ENCODE measurements around the gene C19orf18. TPM values are rescaled to one million over a fixed set of nuclear protein-coding genes. Genes with fewer than 3 reads are reported as not detected.

Gene C19orf18
- polyA plus RNA-seq, 12 donors, result 0.48 to 3.7 (median 1.3) TPM; not detected in 2

DNA sequence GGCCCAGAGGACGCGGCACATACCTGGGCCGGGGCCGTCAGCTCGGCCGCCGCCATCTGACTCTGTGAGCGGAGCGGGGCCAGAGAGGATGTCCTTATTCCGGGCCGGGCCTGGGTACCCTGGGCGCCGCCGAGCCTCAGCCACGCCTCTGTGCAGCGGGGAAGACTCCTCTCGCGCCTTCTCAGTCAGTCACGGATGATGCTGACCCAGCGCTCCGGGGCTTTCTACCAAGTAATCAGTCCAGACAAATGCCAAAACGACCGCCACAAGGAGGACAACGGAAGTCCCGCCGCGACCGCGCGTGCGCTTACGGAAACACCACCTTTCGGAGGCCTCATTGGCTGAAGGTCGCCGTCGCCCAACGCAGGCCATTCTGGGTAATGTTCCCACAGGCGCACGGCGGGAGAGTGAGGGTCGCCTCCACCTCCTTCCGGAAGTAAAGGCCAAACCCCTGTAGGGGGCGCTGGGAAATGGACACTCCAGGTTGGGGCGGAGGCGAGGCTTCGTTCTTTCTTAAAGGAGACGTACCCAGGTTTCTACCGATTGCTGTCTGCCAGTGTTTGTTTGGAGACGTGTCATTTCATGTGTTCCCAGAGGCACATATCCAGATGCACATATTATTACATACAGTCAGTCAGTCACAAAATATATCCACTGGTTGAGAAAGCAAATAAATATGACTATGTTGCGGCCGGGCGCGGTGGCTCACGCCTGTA, 26.8 kb downstream of the C19orf18 start, which contains the start of gene ZNF256:
ZNF256 (minus strand) TSS at position 288 of the 716 bp plus-strand sequence; CDS start at position 56, 232 bp downstream.
- DNase-seq, result peak; percentile 97

DNA sequence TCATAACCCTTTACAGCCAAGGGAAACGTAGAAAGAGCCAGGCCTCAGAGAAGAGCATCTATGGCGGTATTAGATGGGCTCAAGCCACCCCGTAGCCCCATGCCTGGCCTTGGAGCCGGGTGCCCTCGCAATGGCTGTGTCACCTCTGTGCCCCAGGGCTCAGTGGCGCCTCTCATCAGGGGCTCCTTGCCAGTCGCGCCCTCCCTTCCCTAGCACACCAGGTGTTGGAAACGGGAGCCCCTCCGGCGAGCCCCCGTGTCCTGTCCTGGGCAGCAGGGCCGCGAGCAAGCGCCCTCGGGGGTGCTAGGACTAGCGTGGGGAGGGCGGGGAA, 27.3 kb downstream of the C19orf18 start:
- DNase-seq, result no peak

DNA sequence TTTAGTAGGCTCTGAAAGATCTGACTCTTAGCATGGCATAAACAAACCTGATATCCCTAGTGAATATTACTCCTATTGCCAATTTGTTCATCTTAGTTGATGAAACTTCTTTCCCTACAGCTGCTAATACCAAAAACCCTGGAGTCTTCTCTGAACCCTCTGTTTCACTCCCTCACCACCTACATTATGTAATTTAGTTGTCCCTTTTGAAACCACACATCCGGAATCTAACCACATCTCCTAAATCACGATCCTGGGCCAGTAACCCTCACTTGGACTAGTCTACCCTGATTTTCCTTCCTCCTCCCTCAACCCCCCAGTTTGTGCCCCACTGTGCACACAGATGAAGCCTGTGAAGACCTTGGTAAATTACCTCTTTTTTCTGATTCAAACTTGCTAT, 28.0 kb downstream of the C19orf18 start:
- no peak for DNase-seq

DNA sequence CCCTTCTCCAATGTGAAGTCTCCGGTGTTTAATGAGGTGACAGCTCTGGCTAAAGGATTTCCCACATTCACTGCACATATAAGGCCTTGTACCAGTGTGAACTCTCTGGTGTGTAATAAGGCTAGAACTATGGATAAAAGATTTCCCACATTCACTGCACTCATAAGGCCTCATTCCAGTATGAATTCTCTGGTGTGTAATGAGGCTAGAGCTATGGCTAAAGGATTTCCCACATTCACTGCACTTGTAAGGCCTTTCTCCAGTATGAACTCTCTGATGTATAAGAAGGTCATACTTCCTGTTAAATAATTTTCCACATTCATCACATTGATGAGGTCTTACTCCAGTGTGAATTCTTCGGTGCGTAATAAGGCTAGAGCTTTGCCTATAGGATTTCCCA, 32.7 kb downstream of the C19orf18 start:
- no peak for DNase-seq

DNA sequence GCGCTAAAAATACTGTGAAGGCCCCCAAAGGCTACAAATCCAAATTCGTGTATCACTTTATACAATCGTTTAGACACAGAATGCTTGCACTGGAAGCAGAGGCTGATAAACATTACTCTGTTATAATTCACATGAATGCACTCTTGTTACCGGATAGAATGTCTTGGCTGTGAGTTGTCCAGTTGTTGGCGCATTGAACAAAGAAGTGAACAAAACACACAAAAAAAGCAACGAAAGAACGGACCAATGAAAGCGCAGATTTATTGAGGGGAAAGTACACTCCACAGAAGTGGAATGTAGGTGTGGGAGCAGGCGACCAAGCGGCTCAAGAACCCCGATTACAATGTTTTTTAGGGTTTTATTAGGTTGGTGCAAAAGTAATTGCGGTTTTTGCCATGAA, 38.6 kb downstream of the C19orf18 start:
- DNase-seq, result no peak

DNA sequence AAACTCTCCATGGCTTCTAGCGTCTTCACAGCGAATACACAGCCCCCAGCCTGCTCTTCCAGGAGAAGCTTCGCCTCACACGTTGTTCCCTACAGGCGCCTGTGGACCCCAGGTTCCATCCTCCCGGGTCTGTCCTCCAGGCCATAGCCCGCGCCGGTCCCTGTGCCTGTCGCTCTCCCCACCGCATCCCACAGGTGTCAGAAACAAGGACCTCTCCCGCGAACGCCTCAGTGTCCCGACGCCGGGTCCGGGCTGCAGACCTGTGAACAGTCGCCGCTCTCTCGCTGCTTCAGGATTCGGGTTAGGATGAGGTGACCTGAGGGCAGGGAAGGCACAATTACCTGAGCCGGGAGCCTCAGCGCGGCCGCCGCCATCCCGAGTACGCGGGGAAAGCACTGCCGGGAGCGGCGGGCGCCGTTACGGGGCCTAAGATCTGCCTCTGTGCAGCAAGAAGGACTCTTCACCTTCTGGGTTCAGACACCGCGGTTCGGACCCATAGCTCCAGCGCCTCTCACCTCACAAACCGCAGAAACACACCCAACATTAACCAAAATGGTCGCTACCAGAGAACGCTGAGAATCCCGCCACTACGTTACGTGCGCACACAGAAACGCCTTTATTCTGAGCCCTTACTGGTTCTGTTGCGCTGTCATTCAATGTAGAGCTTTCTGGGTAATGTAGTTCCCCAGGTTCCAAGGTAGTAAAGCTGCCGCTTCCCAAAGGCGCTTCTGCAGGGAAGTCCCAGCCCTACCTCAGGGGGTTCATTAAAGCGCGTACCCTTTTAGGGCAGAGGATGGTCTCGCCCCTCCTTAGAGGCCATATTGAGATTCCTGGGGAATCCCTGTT, 39.3 kb downstream of the C19orf18 start, which contains the start of gene ZNF418:
ZNF418 (minus strand) TSS at position 583 of the 846 bp plus-strand sequence. CDS start 1,580 bp downstream, outside the sequence.
- peak; percentile 83 for DNase-seq

DNA sequence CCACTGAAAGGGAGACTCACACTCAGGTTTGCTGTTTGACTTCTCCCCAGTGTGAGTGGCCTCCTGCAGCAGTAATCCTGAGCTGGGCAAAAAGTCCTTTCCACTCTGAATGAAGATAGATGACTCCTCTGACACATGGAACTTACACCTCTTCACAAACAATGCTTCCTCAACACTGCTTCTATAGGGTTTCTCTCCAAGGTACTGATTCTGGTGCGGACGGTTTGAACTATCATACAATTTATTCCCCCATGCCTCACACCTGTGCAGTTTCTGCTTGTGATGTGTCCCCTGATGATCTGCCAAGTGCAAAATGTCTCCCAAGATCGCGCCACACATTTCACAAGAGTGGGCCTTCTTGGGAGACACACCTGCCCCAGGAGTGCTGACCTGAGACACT, 46.7 kb downstream of the C19orf18 start:
- no peak for DNase-seq

DNA sequence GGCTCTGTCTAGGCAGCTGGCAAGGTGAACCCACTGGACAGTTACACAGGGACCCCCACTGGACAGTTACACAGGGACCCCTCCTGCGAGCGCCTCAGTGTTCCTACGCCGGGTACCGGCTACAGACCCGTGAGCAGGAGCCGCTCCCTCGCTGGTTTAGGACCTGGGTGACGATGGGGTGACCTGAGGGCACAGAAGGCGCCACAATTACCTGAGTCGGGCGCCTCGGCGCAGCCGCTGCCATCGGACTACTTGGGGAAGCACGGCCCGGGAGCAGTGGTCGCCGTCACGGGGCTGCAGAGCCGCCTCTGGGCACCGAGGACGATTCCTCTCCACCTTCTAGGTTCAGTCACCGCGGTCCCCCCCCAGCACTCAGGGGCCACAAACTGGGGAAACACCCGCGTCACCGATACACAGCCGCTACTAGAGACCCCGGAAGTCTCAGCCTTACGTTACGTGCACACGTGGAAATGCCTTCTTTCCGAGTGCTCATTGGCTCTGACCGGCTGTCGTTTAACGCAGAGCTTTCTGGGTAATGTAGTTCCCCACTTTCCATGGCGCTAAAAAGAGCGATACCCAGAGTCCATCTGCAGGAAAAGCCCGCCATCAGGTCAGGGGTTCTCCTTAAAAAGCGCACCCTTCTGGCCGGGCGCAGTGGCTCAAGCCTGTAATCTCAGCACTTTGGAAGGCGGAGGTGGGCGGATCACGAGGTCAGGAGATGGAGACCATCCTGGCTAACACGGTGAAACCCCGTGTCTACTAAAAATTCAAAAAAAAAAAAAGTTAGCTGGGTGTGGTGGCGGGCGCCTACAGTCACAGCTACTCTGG, 58.0 kb downstream of the C19orf18 start, which contains the start of gene ZNF417:
ZNF417 (minus strand) TSS at position 425 of the 828 bp plus-strand sequence; CDS start at position 244, 181 bp downstream.
- DNase-seq, result peak; percentile 92

DNA sequence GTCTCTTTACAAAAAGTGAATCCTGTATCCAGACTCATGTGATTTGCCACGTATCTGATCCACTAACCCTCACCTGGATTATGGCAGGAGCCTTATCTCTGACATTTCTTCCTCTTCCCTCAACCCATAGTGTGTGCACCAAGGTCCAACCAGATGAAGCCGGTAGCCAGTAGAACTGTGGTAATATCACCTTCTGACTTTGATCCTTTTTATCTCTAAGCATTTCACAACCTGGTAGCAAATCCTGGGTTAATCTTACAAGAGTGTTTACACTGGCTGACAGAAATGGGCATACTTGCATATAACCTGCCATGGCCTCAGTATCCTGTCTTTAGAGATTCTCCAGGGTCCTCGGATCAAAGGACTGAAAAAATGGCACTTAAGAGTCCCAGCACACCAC, 59.8 kb downstream of the C19orf18 start:
- DNase-seq, result no peak

Other genes starting within 250 kb of the C19orf18 start
- gene ZNF671, start 246.9 kb downstream of the C19orf18 start, polyA plus RNA-seq (ENCODE audit: insufficient read length in 12 of 12), result 10 to 100 TPM in 4 of 12 donors, 1 to 10 TPM in 7, not detected in 1; 4.3 to 12.4 (median 9.3) TPM
- 10 to 100 TPM in 10 of 12 donors, 1 to 10 TPM in 1, not detected in 1; 6.2 to 21.1 (median 16.1) TPM for gene ZNF776, start 227.7 kb downstream of the C19orf18 start, polyA plus RNA-seq (ENCODE audit: insufficient read length in 12 of 12)
- gene ZNF586, start 204.9 kb downstream of the C19orf18 start, polyA plus RNA-seq (ENCODE audit: insufficient read length in 12 of 12), result 10 to 100 TPM in 10 of 12 donors, 1 to 10 TPM in 1, not detected in 1; 6.6 to 18.6 (median 12.9) TPM
- 10 to 100 TPM in 1 of 12 donors, 1 to 10 TPM in 9, not detected in 2; 2.1 to 12.9 (median 5.6) TPM for gene ZNF552, start 159.6 kb downstream of the C19orf18 start, polyA plus RNA-seq (ENCODE audit: insufficient read length in 12 of 12)
- 10 to 100 TPM in 1 of 12 donors, 1 to 10 TPM in 9, not detected in 2; 3.5 to 11.1 (median 6.0) TPM for gene ZNF587B, start 144.2 kb downstream of the C19orf18 start, polyA plus RNA-seq (ENCODE audit: insufficient read length in 12 of 12)
- gene ZNF587, start 124.7 kb downstream of the C19orf18 start, polyA plus RNA-seq (ENCODE audit: insufficient read length in 12 of 12), result 10 to 100 TPM in 11 of 12 donors, not detected in 1; 11.3 to 32.1 (median 19.0) TPM
- gene ZNF814, start 85.5 kb downstream of the C19orf18 start, polyA plus RNA-seq (ENCODE audit: insufficient read length in 12 of 12), result 10 to 100 TPM in 11 of 12 donors, not detected in 1; 17.0 to 56.5 (median 27.9) TPM
- 10 to 100 TPM in 8 of 12 donors, 1 to 10 TPM in 3, not detected in 1; 3.6 to 27.5 (median 12.9) TPM for gene ZNF417, start 57.9 kb downstream of the C19orf18 start, polyA plus RNA-seq (ENCODE audit: insufficient read length in 12 of 12)
- gene ZNF418, start 39.1 kb downstream of the C19orf18 start, polyA plus RNA-seq (ENCODE audit: insufficient read length in 12 of 12), result 10 to 100 TPM in 5 of 12 donors, 1 to 10 TPM in 6, not detected in 1; 6.8 to 18.9 (median 9.9) TPM
- gene ZNF256, start 26.8 kb downstream of the C19orf18 start, polyA plus RNA-seq (ENCODE audit: insufficient read length in 12 of 12), result 1 to 10 TPM in 10 of 12 donors, not detected in 2; 5.0 to 9.3 (median 6.8) TPM
- 10 to 100 TPM in 11 of 12 donors, not detected in 1; 10.5 to 27.5 (median 13.2) TPM for gene ZNF606, start 28.3 kb upstream of the C19orf18 start, polyA plus RNA-seq (ENCODE audit: insufficient read length in 12 of 12)
- gene ZSCAN1, start 59.5 kb upstream of the C19orf18 start, polyA plus RNA-seq (ENCODE audit: insufficient read length in 12 of 12), result 1 to 10 TPM in 2 of 12 donors, under 1 TPM in 8, not detected in 2; 0.43 to 2.0 (median 0.68) TPM
- 10 to 100 TPM in 11 of 12 donors, not detected in 1; 10.4 to 29.7 (median 14.2) TPM for gene ZNF135, start 84.7 kb upstream of the C19orf18 start, polyA plus RNA-seq (ENCODE audit: insufficient read length in 12 of 12)
- gene ZSCAN18, start 123.7 kb upstream of the C19orf18 start, polyA plus RNA-seq (ENCODE audit: insufficient read length in 12 of 12), result 10 to 100 TPM in 11 of 12 donors, not detected in 1; 47.2 to 70.3 (median 55.2) TPM
- gene ZNF329, start 176.3 kb upstream of the C19orf18 start, polyA plus RNA-seq (ENCODE audit: insufficient read length in 12 of 12), result 10 to 100 TPM in 11 of 12 donors, not detected in 1; 10.5 to 14.9 (median 13.2) TPM
- 10 to 100 TPM in 4 of 12 donors, 1 to 10 TPM in 7, not detected in 1; 7.6 to 21.2 (median 9.4) TPM for gene ZNF274, start 208.5 kb upstream of the C19orf18 start, polyA plus RNA-seq (ENCODE audit: insufficient read length in 12 of 12)